GM21367 (cell line): ENCODE results near the gene RFX1.
"Not testable (repeated sequence)": the region's sequence is repeated elsewhere in the genome, so short reads cannot be mapped to it uniquely, and the experiment has no call there.

Experiments
- ATAC-seq: cut with Tn5 transposase; IDR thresholded peaks from one replicate; pipeline ENCODE4 v1.9.1; 2021; ENCODE audit not compliant: unreplicated experiment

RFX1 gene

GRCh38 chr19:14027856-14028450 lies 21.8 kb upstream of the RFX1 start, which contains the start of gene RLN3:
TSS of gene RLN3 (plus strand) at chr19:14028148. CDS start at chr19:14028205, 57 bp downstream.
- no peak for ATAC-seq

GRCh38 chr19:14026652-14027192 lies 20.6 kb upstream of the RFX1 start:
- not testable (repeated sequence) for ATAC-seq

- no peak for ATAC-seq
These were observed 17.5 kb upstream of the RFX1 start for GRCh38 chr19:14023404-14024235.

- ATAC-seq = no peak
These were observed 16.3 kb upstream of the RFX1 start for GRCh38 chr19:14022469-14022868.

GRCh38 chr19:14021474-14021873 lies 15.4 kb upstream of the RFX1 start:
- no peak for ATAC-seq

- not testable (repeated sequence) for ATAC-seq
These were observed 13.6 kb upstream of the RFX1 start for GRCh38 chr19:14019739-14020138.

GRCh38 chr19:14019100-14019499 lies 13.0 kb upstream of the RFX1 start:
- no peak for ATAC-seq

GRCh38 chr19:14015524-14016035 lies 9.5 kb upstream of the RFX1 start:
- ATAC-seq = peak; percentile 65

GRCh38 chr19:14012378-14012915 lies 6.3 kb upstream of the RFX1 start:
- ATAC-seq = no peak

GRCh38 chr19:14006766-14007562 lies 844 bp upstream of the RFX1 start:
- ATAC-seq = peak; percentile 27

- no peak for ATAC-seq
These were observed 603 bp downstream of the RFX1 start for GRCh38 chr19:14005349-14006084.

- ATAC-seq = no peak
These were observed 1.3 kb downstream of the RFX1 start for GRCh38 chr19:14004619-14005348.

- ATAC-seq = no peak
These were observed 2.7 kb downstream of the RFX1 start for GRCh38 chr19:14003251-14004055.

GRCh38 chr19:14002571-14003250 lies 3.4 kb downstream of the RFX1 start:
- no peak for ATAC-seq

GRCh38 chr19:14000691-14001375 lies 5.3 kb downstream of the RFX1 start:
- ATAC-seq = no peak

- no peak for ATAC-seq
These were observed 7.0 kb downstream of the RFX1 start for GRCh38 chr19:13999085-13999484.

- ATAC-seq = no peak
These were observed 7.7 kb downstream of the RFX1 start for GRCh38 chr19:13998426-13998825.

GRCh38 chr19:13997631-13997962 lies 8.5 kb downstream of the RFX1 start:
- ATAC-seq = no peak
